ENCODE results near the gene KIAA1217.

- TF ChIP-seq CTCF (IDR thresholded peaks at IDR 0.05) (no peak), POLR2A (IDR thresholded peaks at IDR 0.05) (no peak)
These were observed 1.6 kb downstream of the KIAA1217 start for GRCh38 chr10:24210501-24210900.
